HG03442 (cell line): ENCODE results near the gene PARVG.

Experiments used
- ATAC-seq: cut with Tn5 transposase; IDR thresholded peaks from one replicate; pipeline ENCODE4 v1.9.1; 2021; ENCODE audit warnings: mild to moderate bottlenecking, moderate library complexity; ENCODE audit not compliant: unreplicated experiment

Gene PARVG, protein sequence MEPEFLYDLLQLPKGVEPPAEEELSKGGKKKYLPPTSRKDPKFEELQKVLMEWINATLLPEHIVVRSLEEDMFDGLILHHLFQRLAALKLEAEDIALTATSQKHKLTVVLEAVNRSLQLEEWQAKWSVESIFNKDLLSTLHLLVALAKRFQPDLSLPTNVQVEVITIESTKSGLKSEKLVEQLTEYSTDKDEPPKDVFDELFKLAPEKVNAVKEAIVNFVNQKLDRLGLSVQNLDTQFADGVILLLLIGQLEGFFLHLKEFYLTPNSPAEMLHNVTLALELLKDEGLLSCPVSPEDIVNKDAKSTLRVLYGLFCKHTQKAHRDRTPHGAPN

DNA sequence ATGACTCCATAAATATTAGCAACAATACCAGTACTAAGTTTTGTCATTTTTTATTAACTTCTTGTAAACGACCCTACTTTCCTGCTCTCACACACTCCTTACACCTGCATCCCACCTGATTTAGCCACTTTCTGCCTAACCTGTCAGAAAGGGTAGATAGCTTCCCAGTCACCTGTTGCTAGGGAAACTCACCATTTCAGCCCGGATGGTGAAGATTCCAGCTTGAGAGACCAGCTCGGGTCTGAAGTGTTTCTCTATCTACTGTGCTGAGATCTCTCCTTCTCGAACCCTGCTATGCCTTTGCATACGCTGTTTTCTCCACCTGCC, at the start of gene PARVG:
Gene PARVG (plus strand): TSS at position 220 of the 327 bp plus-strand sequence. CDS start 2,405 bp downstream, outside the sequence.
- ATAC-seq, result no peak

DNA sequence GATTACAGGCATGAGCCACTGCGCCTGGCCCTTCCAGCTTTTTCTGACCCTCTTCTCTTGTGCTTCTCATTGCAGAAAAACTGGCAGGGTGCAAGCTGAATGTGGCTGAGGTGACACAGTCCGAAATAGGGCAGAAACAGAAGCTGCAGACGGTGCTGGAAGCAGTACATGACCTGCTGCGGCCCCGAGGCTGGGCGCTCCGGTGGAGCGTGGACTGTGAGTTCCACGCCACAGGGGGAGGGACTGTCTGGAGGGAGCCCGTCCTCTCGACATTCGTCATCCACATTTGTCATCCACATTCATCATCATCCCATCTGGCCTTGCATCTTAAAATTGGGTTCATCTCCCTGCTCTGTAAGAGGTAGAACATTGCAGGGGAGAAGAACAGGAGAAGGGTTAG, 49.3 kb upstream of the PARVG start:
- no peak for ATAC-seq

DNA sequence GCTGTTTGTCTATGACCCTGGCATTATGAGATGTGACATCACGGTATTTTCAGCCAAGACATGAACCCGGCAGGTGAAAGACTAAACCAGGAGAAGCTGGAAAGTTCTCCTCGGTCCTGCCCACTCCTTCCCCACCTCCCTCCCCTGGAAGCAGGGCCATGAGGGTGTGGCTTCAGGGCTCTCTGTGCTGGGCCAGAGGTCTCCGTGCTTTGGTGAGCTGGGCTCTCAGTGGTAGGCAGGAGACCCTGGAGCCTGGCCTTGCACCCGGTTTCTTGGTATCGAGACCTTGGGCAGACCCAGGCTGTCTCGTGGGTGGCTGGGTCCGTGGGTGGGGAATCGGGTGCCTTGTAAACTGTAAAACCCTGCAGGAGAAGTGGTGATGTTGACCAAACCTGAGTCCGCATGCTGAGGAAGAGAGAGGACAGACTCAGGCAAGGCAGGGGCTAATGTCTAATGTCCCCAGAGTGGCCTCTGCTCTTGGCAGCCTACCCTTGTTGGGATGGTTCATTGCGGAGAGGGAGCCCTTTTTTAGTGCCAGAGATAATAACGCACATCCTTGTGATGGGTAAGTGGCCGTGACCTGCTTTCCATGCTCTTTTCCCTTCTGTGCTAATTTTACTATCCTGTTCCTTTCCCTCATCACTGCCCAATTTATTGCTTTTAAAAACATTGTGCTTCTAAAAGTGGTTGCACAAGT, 48.6 kb upstream of the PARVG start:
- no peak for ATAC-seq

DNA sequence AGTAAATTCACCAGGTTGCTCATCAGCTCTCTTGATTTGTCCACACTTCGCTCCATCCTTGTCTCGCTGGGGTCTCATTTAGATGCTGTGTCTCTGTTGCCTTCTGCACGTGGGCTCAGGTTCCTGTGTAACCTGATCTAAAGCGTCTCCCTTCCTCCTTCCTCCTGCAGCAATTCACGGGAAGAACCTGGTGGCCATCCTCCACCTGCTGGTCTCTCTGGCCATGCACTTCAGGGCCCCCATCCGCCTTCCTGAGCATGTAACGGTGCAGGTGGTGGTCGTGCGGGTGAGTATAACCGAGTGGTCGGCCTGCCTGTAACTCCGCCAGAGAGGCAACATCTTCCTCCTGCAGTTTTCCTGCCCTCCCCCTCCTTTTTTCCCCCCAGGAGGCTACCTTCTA, 48.0 kb upstream of the PARVG start:
- no peak for ATAC-seq

DNA sequence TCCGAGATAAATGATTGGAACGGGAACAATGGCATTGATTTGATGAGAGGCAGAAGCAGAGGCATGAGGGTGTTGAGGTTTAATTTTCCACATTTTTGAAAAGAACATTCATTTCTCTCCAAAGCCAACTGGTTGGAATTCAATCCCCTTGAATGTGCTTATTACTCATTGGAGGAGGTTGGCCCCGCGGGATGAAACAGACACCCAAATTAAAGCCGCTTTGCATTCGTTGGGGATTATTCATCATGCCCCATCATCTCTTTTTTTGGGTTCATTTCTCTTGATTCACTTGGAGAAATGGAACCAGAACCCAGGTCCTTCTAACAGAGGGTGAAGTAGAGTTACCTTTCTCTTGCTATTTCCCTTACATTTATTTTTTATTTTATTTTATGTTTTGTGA, 47.6 kb upstream of the PARVG start:
- ATAC-seq, result no peak

DNA sequence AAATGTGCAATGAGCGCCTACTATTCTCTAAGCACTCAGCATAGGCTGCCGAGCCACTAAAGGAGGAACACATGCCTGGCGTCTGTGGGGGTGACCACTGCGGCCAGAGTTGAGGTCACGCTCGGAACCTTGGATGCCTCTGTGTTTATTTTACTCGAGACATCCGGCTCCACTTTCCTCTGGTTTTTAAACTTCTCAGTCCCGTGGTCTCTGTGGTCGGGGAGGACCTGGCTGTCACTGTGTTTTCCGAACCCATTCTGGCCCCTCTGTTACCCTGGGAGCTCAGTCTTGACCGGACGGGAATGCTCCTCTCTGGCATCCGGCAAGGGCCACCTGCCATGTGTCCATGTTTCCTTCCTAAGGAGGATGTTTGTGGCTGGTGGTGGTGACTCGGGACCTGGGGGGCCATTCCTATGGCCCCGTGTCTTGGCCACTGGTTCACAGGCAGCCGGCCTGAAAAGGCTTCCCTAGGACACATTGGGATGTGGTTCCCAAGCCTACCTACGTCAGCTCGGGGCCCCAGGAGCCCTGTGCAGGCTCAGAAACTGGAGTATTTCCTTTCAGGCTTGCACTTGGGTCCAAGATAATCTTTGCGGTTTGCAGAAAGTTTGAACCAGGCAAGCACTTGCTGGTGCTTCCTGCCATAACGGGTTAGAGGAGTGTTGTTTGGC, 46.7 kb upstream of the PARVG start:
- ATAC-seq, result no peak

DNA sequence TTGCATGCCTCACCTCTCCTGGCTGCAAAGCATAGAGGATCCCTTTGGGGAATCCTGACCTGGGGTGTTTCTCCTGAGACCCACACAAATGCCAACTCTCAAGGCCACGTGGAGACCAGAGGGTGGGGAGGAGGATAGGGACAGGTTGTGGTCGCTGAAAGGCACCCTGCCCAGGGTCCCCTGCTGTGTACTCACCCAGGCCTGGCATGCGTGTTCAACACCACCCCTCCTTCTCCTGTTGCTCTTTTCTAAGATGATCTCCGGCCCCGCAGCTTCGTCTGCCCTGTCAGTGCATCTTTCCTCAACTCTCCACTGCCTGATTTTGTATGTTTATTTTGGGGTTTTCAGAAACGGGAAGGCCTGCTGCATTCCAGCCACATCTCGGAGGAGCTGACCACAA, 44.6 kb upstream of the PARVG start:
- ATAC-seq, result no peak

DNA sequence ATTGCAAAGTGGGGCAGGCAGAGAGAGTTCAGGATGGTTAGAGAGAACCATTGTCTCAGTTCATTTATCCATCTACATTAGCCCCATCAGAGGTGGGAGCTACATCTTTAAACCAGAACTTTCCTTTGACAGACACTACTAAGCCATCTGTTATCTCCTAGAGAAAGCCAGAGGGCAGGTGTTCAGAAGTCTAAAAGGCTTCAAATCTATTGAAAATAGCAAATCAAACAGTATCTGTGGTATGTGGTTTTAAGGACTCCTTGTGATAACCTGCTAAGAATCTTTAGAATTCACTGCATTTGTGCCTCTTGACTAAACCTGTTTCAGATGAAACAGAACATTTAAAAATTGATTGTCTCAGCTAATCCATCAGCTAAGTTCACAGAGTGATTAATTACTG, 43.9 kb upstream of the PARVG start:
- no peak for ATAC-seq

DNA sequence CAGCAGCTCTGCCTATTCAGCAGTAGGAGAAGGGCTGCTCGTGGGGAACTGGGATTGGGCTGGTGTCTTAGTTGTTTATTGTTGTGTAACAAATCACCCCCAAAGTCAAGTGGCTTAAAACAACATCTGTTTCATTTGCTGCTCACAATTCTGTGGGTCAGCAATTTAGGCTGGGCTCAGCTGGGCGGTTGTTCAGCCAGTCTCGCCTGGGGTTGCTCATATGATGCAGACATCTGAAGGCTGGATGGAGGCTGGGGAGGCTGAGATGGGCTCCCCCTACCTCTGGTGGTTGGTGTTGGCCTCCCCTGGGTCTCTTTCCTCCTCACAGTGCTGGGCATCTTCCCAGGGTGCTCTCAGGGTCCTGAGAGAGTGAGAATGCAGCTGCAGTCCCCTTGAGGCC, 43.3 kb upstream of the PARVG start:
- no peak for ATAC-seq

DNA sequence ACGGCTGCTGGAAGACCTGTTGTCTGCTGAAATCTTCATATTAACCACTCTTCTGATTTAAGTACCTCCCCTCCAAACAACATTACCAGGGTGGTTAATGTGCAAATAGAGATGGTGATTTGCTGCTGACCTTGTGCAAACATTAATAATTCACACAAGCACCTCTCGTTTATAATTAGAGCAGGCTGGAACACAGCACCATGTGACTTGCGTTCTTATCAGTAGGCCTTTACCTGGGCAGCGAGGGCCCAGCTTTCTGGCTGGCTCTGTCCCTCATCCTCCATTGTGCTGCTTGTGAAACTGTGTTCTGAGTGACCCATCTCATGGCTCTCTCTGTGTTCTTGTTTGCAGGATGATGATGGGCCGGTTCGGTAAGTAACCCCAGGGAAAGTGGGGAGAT, 41.0 kb upstream of the PARVG start:
- no peak for ATAC-seq

DNA sequence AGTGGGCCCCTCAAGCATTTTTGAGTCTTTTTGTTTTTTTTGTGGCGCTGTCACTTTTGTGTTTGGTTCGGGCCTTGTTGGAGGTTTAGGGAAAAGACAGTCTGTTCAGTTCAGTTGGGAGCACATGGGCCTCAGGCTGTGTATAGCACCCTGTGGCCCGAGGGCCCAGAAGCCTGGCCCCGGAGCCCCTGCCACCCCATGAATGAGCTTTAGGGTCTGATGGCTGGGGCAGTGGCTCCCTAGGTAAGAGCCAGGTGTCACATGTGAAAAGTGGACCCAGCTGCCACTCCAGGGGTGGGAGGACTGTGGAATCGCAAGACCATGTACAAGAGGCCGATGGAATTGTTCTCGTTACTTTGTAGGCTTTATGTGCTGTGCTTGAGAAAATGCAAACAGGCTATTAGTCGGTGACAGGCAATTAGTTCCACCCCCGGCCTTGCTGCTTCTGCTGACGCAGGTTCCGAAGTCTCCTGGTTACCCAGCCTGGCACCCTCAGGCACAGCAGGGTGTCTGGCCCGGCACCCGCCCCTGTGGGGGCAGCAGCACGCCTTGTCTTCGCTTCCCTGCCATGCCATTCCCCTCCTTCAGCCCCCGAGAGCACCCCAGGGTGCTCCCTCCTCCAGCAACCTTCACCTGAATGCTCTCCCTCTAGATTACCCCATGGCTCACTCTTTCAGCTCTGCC, 38.2 kb upstream of the PARVG start:
- no peak for ATAC-seq

DNA sequence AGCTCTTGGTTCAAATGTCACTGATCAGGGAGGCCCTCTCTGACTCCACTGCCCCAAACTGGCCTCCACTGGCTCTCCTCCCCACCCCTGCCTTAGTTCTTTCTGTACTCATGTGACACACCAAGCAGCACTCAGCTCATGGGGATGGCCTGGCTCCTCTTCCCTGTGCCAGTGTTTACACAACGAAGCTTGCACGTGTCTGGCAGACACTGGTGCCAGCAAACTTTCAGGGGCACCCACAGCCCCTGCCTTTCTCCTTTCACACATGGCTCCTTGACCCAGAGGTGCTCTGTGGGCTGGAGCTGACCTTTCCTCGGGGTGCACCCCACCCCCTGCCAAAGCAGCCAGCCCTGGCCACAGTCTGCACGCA, 37.6 kb upstream of the PARVG start:
- no peak for ATAC-seq

DNA sequence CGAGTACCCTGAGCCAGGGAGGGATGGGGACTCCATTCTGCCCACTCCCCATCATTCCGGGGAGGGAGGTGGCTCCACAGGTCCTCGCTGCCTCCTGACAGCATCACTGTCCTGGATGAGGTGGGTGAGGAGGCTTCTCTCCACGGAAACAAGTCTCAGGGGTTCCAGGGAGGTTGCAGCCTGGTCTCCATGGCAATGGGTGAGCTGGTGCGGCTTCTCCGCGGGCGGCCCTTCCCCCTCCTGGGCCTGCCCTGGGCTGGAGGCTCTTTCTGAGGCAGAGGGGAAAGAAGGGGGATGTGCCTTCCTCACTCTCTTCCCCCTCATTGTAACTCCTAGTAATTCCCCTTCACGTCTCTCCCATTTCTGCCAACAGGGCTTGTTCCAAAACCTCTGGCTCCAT, 37.1 kb upstream of the PARVG start:
- ATAC-seq, result no peak

DNA sequence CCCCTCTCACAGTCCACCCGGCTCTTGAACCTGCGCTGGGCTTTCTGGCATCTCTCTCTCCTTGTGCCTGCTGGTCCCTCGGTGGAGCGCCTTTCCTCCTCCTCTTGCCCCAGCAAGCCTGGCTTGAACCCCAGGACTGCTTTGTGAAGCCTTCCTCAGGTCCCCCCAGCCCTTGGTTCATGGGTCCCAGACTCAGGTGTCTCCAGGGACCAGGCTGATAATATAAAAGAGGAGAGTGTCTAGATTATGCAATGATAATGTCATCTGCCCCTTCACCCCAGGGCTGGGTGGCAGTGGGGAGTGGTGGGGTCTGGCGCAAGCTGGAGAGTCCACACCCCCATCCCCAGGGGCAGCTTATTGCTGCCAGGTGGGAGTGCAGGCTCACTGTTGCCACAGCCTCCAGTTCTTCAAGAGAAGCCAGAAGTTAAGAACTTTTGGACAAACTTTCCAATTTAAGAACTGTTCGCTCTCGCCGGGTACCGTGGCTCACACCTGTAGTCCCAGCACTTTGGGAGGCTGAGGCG, 36.6 kb upstream of the PARVG start:
- no peak for ATAC-seq

DNA sequence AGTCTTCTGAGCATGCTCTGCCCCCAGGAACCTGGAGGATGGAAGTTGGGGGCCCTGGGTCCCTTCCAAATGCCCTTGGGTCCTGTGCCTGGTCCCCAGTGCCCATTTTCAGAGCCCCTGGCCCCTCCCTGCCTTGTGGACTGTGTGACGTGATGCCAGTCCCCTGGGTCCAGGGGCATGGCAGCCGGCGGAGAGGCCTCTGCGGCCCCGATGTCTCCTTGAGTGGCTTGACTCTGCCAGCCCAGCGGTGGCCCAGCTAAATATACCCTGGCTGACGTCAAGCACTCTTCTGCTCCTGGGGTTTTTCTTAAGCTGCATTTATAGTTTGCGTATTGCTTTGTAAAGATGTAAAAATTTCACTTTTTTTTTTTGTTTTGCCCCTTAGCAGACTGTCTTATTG, 35.2 kb upstream of the PARVG start:
- no peak for ATAC-seq

DNA sequence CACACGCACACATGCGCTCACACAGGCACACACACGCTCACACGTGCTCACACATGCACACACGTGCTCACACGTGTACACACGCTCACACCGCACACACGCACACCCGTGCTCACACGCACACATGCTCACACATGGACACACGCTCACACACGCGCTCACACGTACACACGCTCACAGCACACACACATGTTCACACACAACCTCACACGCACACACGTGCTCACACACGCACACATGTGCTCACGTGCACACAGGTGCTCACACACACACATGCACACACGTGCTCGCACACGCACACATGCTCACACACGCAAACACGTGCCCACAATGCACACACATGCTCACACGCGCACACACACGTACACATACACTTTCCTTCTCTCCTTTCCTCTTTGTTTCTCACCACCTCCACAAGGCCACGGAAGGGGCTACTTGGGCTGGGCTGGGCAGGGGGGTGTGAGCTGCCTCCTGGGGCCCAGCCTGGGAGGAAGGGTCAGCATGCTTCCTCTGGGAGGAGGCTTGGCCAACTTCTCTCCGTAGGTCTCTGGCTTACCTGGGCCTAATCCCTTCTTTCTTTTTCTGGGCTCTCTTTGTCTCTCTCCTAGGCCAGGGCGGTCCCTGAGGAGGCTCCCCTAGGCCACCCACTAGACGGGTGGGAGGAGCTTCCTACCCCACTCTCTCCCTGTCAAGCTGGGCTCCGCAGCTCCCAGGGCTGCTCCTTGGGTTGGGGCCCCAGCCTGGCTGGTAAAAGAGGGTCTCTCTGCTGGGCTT, 34.5 kb upstream of the PARVG start:
- ATAC-seq, result no peak

DNA sequence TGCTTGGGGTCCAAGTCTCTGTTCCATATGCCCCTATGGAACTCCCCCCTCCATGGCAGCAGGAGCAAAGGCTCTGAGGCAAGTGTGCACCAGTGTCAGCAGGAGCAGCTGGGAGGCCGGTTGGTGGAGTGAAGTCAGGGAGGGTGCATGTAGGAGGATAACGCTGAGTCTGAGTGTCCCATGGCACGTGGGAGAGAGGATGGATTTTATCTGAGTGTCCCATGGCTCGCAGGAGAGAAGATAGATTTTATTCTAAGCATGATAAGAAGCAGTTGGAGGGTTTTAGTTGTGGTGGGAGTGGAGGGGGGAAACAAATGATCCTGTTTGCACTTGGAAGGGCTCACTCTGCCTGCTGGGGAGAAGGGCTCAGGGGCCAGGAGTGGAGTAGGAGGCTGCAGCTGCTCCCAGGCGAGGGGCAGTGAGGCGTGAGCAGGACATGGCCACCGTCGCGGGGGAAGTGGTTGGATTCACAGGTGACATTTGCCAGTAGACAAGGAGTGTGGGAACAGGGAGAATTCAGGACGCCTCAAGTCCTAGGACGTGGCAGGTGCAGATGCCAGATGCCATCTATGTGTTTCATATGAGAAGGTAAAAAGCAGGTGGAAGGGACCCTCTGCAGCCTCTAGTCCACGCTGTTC, 33.6 kb upstream of the PARVG start:
- no peak for ATAC-seq

DNA sequence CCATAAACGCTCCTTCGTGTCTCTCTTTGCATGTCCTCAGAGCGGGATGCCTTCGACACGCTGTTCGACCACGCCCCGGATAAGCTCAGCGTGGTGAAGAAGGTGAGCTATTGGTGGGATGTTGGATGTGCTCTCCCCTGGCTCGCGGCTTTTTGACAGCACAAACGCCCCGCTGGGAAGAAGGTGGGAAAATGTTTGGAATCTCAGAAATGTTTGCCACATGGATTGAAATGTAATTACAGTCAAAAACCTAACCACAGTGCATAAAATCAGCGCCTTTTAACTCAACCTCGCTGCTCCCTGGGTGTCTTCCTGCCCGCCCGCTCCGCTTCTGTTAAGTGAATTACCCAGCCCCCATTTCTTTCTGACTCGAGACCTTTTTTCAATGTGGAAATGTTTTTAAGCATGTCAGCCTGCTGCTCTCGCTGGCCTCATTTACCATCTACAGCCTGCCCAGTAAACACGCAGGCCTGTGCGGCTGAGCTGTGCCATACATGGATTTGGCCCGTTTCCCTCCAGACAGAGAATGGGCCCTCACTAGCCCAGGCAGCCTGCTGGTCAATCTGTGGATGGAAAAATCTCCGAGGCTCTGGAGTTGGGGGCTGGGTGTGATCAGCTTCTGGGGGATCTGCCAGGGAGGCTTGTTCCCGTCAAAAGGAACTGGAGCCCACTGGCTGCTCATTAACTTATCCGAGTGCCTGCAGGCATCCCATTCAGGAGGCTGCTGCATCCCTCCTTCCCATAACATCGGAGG, 32.7 kb upstream of the PARVG start:
- ATAC-seq, result no peak

DNA sequence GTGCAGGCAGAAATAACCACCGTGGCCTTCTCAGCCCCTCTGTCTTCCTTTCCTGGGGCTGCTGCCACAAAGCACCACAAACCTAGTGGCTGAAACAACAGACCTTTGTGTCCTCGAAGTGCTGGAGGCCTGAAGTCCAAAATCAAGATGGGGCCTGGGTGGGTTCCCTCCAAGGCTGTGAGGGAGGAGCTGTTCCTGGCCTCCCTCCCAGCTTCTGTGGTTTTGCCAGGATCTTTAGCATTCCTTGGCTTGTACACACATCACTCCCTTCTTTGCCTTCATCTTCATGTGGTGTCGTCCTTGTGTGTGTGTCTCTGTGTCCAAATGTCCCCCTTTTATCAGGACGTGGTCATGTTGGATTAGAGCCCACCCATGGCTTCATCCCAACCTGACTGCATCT, 29.0 kb upstream of the PARVG start:
- no peak for ATAC-seq

DNA sequence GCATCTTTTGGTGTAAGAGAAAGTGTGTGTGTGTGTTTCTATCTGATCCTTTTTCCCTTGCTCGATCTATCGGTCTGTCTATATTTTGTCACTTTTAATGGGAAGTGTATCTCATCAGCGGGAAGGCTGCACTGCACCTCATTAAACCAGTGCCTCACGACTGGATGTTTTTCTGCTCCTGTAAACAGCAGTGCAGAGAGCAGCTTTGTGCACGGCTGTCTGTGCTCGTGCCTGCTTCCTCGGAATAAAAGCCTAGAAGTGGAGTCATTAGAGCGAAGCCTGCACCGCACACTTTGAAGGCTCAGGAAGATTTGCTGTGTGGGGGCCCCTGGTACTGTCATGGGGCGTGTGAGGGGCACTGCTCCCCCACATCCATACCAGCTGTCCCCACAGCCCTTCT, 27.0 kb upstream of the PARVG start:
- no peak for ATAC-seq
